Measurements from ENCODE around the gene TNFRSF25.
A peak's percentile ranks its signal among the peaks of the same experiment; 100 is the strongest.
"Not testable (repeated sequence)": the region's sequence is repeated elsewhere in the genome, so short reads cannot be mapped to it uniquely, and the experiment has no call there.

TNFRSF25 gene

DNA sequence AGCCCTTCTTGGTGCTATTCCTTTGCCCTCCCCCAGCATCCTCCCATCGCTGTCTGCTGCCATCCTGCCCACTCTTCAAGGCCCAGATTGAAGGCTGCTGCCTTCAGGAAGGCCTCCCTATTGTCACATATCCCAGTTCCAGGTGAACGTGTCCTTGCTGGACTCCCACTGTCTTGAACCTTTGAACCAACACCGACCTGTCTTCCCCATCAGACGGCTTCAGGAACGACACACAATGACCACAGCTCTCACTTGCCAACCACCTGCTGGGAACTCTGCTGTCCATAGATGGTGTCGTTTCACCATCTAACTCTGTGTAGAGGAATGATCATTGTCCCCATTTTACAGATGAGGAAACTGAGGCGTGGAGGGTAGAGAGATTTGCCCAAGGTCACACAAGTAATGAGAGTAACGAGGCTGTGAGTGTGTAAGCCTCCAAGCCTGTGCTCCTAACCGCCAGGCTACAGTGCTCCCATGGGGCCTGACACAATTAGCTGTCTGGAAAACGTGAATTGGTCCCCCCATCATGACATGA lies 35.4 kb upstream of the TNFRSF25 start:
- DNase-seq, result no peak

DNA sequence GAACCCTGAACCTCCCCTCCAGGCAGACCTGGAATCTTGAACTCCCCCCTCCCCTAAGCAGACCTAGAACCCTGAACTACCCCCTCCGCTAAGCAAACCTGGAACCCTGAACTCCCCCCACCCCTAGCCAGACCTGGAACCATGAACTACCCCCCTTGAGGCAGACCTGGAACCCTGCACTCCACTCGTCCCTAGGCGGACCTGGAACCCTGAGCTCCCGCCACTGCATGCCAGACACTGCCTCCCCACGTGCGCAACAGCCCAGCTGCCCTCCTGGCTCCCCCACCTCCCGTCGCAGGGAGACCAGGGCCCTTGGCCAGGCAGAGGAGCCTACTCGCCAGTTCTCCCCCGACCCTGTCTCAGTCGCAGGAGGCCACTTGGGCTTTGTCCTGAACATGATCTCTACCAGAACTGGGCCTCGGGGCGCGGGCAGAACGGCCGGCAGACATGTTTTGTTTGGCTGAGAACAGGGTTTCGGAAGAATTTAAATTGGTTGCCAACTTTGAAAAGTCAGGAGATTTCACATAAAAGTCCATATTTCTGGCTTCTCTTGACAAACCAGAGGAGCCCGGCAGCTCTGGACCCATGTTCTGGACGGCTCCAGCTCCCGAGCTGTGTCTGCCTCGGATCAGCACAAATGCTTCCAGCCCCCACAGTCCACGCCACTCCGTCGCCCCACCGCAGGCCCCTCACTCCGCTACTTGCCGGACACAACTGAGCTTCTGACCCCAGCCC lies 34.7 kb upstream of the TNFRSF25 start:
- DNase-seq, result no peak

DNA sequence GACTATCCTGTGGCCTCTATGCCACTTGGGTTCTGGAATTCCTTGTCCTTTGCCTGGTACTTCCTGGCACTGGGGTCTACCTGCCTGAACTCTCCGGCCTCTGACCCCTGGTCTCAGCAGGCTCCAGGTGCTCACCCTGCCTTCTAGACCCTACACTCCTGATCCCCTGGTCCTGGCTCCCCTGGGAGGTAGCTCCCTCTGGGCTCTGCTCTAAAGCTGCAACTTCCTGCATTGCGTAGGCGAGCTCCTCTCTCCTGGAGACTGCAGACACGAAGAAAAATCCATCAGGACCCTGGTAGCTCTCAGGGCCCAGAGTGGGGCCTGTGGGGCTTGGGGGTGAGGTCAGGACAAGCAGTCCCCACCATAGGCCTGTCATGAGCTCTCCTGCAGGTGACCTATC lies 33.3 kb upstream of the TNFRSF25 start:
- DNase-seq, result no peak

- no peak for DNase-seq
These were observed 32.7 kb upstream of the TNFRSF25 start for GRCh38 chr1:6498576-6499111.

- DNase-seq, result no peak
These were observed 32.0 kb upstream of the TNFRSF25 start for GRCh38 chr1:6497867-6498575.

GRCh38 chr1:6497215-6497866 lies 31.4 kb upstream of the TNFRSF25 start:
- DNase-seq, result peak; percentile 22

- DNase-seq, result no peak
These were observed 30.9 kb upstream of the TNFRSF25 start for GRCh38 chr1:6496890-6497214.

GRCh38 chr1:6496365-6496721 lies 30.4 kb upstream of the TNFRSF25 start:
- no peak for DNase-seq

- DNase-seq, result no peak
These were observed 29.8 kb upstream of the TNFRSF25 start for GRCh38 chr1:6495540-6496364.

DNA sequence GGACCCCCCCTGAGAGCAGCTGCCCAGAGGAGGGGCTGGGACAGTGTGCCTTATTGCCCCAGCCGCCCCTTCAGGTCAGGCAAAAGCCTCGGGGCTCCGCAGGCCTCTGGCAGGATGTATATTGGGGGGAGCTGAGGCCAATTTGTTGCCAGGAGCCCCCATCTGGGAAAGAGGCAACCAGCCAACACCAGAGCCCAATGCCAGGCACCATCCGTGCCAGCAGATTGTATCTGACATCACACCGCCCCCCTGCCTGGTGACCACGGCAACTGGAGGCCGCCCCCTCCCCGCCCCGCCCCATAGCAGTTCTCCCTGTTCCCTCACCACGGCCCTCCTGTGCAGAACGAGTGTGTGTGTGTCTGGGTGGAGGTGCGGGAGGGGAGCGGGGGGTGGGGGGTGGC lies 29.1 kb upstream of the TNFRSF25 start:
- no peak for DNase-seq

- no peak for DNase-seq
These were observed 28.7 kb upstream of the TNFRSF25 start for GRCh38 chr1:6494627-6495026.

GRCh38 chr1:6493834-6494223 lies 27.9 kb upstream of the TNFRSF25 start:
- not testable (repeated sequence) for DNase-seq

- no peak for DNase-seq
These were observed 26.0 kb upstream of the TNFRSF25 start for GRCh38 chr1:6491966-6492365.

DNA sequence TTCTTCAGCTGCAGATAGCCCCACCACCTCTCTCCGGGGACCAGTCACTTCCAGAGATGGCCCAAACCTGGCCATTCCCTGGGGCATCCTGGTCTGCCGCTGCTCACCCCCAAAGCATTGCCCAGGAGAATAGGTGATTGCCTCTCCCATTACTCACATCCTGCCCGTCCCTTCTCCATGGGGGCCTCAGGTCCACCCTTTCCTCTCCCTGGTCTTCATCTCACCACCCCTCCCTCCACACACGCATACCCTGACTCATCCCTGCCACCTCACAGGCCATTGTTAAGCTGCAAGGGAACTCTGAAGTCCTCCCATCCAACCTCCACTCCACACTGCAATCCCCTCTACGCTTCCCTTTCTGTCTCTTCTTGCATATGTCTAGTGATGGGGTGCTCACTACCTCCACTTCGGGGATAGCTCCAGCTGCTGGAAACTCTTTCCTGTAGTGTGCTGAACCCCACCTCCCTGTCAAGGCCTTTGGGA lies 25.5 kb upstream of the TNFRSF25 start, which contains the start of gene PLEKHG5:
Gene PLEKHG5 (minus strand): TSS at position 188 of the 483 bp plus-strand sequence. CDS start 14,096 bp downstream, outside the sequence.
- DNase-seq, result no peak

DNA sequence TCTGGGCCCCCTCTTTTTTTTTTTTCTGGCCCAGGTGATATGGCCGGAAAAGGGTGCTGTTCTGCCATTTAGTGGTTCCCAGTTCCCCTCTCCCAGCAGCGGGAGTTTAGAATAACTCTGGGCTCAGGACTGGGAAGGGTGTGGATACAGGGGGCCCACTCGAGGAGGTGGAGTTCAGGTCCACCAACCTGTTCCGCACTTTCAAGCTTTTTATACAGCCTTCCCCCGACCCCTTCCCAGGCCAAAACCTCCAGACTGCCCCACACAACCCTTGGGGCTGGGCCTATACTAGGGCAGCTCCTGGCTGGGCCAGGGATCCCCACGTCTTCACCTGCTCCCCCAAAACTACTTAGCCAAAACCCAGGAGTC lies 25.1 kb upstream of the TNFRSF25 start:
- DNase-seq, result no peak

DNA sequence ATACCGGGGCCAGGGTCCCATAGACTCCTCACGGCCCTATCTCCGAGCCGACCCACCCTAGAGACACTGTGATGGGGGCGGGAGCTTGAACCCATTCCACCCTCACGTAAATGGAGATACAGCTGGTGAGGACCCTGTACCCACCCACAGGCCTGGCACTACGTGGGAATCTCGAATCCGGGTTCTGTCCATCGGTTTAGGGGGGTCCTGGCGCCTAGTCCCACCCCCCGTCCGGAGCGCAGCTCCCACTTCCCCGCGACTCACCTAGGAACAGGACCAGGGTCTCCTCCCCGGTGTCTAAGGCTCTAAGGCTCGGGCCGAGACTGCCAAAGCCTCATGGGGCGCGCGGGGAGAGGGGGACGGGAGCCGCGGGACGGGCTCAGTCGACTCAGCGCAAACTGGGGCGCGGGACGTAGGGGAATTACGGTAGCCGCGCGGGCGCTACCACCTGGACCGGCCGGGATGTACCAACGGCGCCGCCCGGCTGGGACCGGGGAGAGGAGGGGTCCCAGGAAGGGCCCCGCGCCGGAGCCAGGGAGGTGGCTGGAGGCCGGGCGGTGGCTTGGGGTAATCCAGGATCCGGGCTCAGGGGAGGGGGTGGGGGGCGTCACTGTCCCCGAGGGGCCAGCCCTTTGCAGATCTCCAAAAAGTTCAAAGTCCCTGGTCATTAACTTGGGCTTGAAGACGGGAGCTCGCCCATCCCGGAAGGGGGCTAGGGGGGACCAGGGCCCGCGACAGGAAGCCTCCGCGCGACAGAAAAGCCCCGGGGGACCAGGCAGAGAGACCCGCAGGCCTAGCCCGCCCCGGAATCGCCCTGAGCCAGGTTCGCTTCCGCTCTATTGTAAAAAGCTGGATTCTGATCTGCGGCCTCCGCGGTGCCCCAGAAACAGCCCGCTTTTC lies 24.5 kb upstream of the TNFRSF25 start:
- DNase-seq, result peak; percentile 27

- DNase-seq, result peak; percentile 59
These were observed 23.8 kb upstream of the TNFRSF25 start for GRCh38 chr1:6489799-6490180.

- DNase-seq, result no peak
These were observed 23.4 kb upstream of the TNFRSF25 start for GRCh38 chr1:6489383-6489765.

- DNase-seq, result no peak
These were observed 22.8 kb upstream of the TNFRSF25 start for GRCh38 chr1:6488602-6489382.

DNA sequence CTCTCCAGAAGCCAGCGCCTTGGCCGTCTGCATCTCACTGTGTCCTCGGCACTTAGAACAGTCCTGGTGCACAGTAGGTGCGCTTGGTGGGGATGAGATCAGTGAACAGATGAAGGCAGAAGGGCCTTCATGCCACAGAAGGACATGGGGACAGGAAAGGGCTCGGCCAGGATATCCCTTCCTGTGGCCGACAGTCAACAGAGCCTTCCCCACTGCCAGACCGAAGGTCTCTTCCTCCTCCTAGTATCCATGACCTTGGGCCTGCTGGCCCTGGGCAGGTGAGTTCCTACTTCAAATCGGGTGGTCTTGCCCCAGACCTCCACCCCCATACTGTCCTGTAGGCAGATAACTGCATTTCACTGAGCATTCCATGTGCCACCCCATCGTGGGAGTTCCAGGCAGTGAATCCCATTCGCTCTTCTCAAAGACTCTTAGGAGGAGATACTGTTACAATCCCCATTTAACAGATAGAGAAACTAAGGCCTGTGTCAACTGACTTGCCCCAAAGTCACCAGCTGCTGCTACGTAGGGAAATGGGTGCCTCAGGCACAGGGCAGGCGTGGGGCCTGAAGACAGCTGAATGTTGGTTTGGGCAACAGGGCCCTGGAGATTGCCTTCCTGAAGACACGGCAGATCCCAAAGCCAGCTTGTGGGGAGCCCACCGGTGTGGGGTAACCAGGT lies 22.0 kb upstream of the TNFRSF25 start:
- DNase-seq, result no peak
